HG02642 (cell line): ENCODE measurements around the gene HNF1B.
A peak's percentile ranks its signal among the peaks of the same experiment; 100 is the strongest.

ENCODE experiments used
- ATAC-seq: cut with Tn5 transposase; IDR thresholded peaks from one replicate; pipeline ENCODE4 v1.9.1; 2021; ENCODE audit warnings: mild to moderate bottlenecking; ENCODE audit not compliant: unreplicated experiment, poor library complexity

The HNF1B gene

GRCh38 chr17:37676115-37676925, 68.5 kb downstream of the HNF1B start:
- ATAC-seq: no peak

DNA sequence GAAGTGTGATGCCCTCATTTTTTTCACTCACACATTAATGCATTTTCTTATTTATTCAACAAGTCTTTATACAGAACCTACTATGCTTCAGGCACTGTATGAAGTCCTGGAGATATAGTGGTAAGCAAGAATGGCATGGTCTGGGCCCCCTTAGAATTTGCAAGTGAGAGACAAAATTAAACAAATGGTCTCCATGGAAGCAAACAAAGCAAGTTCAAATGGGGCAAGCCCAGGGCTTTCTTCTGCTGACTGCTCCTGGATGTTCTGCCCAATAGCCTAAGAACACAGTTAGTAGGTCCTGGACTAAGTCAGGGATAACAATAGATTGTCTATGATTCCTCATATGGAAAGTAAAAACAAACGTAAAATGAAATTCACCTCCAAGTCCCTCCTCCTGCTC, 70.3 kb downstream of the HNF1B start:
- no peak for ATAC-seq

GRCh38 chr17:37673386-37673785, 71.5 kb downstream of the HNF1B start:
- no peak for ATAC-seq

DNA sequence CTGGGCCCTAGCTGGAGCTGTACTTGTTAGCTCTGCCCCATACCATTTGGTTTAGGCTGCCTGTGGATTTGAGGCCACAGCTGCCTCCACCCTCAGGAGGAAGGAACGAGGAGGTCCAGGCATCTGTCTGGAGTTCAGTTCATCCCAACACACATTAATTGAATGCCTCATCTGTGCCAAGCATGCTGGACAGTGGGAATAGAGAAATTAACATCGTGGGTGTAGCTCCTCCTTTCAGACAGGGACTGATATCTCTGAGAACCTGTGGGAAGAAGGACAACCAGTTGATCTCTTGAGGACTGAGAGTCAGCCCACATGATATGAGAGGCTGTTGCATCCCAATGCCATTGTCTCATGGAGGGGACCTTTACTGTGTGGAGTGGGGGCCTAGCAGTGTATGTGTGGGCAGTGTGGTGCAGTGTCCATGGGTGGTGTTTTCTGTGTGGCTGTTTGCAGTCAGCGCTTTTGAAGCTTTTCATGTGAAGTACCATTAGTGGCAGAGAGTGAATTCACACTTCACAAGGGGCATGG, 72.2 kb downstream of the HNF1B start:
- ATAC-seq: no peak

- no peak for ATAC-seq
Observed at GRCh38 chr17:37671824-37672547, 72.9 kb downstream of the HNF1B start.

GRCh38 chr17:37671028-37671823, 73.6 kb downstream of the HNF1B start:
- no peak for ATAC-seq

DNA sequence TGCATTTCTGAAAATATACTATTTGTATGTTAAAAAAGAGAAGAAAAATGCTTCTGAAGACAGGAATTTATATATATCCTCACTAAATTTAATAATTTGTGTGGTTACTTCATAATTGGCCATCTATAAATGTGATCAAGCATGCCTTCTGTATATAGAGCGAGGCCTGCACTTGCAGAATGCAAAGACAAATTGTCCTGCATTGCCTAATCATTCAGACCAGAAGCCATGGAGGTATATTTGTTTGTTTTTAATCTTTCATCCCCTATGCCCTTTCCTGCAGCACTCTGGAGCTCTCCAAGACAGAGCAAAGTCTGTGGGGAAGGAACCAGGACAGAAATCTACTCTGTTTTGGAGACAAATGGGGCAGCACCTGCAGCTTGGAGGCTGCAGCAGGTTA, 77.8 kb downstream of the HNF1B start:
- no peak for ATAC-seq

DNA sequence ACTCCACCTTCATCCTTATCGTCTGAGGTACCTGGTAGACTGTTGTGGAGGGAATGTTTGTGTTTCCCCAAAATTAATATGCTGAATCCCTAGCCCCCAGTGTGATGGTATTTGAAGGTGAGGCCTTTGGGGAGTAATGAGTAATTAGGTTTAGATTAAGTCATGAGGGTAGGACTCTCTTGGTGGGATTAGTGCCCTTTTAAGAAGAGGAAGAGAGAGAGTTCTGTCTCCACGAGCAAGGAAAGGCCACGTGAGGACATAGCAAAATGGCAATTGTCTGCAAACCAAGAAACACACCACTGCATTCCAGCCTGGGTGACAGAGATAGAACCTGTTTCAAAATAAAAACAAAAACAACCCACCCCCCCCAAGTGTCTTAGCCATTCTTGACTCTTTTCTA, 80.6 kb downstream of the HNF1B start:
- no peak for ATAC-seq

DNA sequence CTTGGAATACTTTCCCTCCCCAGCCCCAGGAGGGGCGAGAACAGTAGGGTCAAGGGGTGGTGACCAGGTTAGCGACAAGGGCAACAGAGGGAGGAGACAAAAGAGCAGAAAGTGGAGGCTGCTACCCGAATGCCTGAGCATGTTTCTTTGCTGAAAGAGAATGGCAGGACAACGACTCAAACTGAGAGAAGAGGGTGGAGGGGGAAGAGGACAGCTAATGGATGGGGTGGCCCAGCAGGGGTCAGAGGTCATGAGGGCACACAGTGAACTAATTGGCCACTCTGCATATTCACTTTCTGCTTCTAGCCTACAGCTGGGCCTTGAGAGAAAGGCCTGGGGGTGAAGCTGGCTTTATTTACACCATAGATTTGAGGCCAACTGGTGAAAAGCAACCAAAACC, 82.5 kb downstream of the HNF1B start:
- no peak for ATAC-seq

- ATAC-seq: no peak
Observed at GRCh38 chr17:37661400-37662014, 83.4 kb downstream of the HNF1B start.

DNA sequence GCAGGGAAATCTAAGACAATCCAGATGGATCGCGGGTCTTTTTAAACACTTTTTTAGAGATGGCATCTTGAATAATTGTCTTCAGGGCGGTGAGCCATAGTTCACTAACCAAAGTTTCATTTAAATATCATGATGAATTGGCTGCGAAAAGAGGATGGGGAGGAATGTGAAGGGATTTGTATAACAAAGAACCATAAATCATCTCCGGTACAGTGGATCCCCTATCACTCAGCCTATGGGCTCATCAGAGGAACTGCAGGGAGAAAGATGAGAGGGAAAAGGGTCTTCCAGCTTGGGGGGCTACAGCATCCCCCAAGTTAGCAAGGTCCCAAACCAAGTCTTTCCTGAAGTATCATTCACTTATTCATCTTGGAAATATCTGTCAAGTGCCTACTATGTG, 84.9 kb downstream of the HNF1B start:
- no peak for ATAC-seq

GRCh38 chr17:37657202-37657601, 87.7 kb downstream of the HNF1B start:
- no peak for ATAC-seq

DNA sequence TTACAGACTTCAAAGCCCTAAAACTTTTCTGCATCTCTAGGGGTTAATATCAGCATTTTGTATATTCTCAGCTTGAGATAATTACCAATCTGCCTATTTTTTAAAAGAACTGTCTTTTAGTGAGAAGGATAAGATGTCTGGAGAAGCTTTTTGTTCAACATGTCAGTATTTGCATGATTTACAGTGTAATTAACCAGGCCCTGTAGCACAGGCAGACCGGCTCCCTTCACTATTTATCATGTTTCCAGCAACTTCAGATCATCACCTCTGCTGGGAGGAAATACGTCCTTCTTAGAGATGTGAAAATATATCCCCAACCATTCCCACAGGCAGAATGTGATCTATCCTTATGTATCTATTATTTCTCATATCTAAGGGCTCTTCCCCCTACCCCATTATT, 93.0 kb downstream of the HNF1B start:
- no peak for ATAC-seq

DNA sequence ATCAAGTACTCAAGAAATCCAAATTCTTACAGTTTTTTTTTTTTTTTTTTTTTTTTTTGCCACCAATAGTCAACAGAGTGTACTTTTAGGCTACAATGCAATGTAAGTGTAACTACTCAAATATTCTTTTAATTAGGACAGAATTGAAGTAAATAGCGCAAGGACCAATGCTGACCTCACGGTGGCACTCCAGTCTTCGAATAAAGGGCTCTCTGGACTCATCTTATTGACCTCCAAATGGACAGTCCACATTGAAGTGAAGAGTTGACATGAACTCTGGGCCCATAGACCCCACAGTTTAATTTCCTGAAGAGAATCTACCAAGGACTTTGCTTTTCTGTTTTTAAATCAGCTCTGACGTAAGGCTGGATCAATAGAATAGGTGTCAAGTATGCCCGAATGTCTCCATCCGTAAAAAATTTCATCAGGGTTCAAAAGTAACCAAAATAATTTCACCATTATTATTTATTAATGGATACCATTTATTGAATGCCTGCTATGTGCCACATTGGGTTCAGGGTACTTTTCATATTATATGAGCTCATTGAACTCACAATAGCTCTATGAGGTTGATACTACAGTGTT, 94.3 kb downstream of the HNF1B start:
- no peak for ATAC-seq

DNA sequence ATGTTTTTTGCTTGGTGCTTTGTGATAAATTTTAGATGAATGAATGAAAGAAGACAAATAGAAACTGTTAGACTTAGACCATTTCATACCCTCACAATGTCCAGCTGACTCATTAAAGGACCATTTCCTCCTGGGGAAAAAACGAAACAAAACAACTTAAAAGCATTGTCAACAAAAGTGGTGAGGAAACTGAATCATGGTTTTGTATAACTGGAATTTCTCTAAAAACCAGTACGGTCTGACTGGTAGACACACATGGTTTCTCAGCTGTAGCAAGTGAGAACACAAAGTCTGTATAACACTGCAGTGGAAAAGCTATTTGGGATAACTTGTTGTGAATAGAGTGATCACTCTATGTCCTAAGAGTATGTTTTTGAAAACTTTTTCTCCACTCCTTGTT, 96.3 kb downstream of the HNF1B start:
- no peak for ATAC-seq

DNA sequence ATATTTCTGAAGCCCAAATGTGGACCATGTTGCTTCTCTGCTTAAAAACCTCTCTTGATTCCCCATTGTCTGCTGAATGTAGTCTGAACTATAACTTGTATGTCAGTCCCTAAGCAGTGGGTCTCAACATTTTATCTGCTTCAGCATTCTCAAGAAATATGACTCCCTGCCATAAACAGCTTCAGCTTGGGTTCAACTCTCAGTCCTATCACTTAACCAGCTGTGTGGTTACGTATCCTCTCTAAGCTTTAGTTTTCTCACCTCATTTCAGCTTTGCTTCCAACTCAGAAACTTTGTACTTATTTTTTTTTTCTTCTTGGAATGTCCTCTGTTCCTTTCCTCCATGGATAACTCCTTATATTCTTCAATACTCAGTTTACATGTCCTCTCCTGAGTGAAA, 97.0 kb downstream of the HNF1B start:
- ATAC-seq: no peak

- no peak for ATAC-seq
Observed at GRCh38 chr17:37643869-37644268, 101.0 kb downstream of the HNF1B start.

DNA sequence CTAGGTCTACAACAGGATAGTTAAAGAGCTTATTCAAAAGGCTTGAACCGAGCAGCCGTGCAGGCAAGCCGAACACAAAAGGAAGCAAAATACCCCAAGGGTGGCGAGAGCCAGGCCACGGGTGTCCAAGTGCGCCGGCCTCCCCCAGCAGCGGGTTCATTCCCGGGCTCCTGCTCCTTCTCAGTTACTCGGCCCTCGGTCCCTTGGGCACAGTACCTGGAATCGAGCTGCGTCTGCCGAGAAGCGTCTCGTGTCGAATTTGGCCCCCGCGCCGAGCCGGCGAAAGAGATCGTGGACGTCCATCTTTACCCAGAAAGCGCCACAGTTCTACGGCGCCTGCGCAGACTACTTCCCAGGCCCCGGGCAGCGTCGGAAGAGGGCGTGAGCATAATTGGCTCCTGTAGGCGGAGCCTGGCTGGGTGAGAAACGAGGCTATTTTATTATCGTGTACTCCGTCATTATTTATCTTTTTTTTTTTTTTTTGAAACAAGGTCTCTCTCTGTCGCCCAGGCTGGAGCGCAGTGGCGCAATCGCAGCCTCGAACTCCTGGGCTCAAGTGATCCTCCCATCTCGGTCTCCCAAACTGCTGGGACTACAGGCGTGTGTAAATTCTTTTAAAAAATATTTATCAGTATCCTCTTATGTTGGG, 101.6 kb downstream of the HNF1B start, which contains the start of gene DDX52:
Gene DDX52 (minus strand): TSS at position 329 of the 649 bp plus-strand sequence. CDS start 26 bp downstream, at position 303.
- peak; percentile 93 for ATAC-seq

- ATAC-seq: peak; percentile 7
Observed at GRCh38 chr17:37642681-37643080, 102.2 kb downstream of the HNF1B start.
